ENCODE results near the gene EFCAB3.
"Not testable (repeated sequence)": the region's sequence is repeated elsewhere in the genome, so short reads cannot be mapped to it uniquely, and the experiment has no call there.

GRCh38 chr17:62464422-62464821 is 84.1 kb downstream of the EFCAB3 start:
- not testable (repeated sequence) for TF ChIP-seq CTCF (IDR thresholded peaks at IDR 0.05; ENCODE audit: insufficient read depth, low read depth, low read length); EZH2 (IDR thresholded peaks at IDR 0.05; ENCODE audit: insufficient read depth, low read length)

Data from astrocyte (in vitro differentiated cells and primary cell).